Measurements from ENCODE around the gene ENOX1. TPM values are rescaled to one million over a fixed set of nuclear protein-coding genes. Genes with fewer than 3 reads are reported as not detected.

ENOX1 gene
- total and polyA plus RNA-seq, 2 of the 8 experiments (the other 6 are each of a cell fraction or from before 2014, with no cell fraction given): 0.23 to 0.37 TPM

- Histone ChIP-seq H3K4me2 (ENCODE audit: insufficient read depth in 1 of 2, low read depth in 2 of 2, low read length in 2 of 2) (no peak overlapping the region), H3K56ac (replicated peaks; ENCODE audit: insufficient read length, low read depth, low read length) (no peak overlapping the region), H3K27ac (ENCODE audit: low read depth, low read length) (no peak overlapping the region), H3K18ac (ENCODE audit: extremely low read depth, low read length) (no peak overlapping the region), H4K8ac (ENCODE audit: extremely low read depth, insufficient read depth, low read length) (no peak overlapping the region), H2BK15ac (ENCODE audit: low read length) (no peak overlapping the region), H3K27me3 (replicated peaks in 1 of 4; ENCODE audit: control insufficient read depth in 3 of 4, extremely low read depth in 1 of 4, insufficient read depth in 3 of 4, low read length in 3 of 4) (no peaks in the 10 kb centered on the region), H3K4me1 (replicated peaks in 1 of 4; ENCODE audit: control insufficient read depth in 3 of 4, insufficient read depth in 4 of 4, low read length in 3 of 4) (0 out of 7 replicates have a peak, but pooled peaks cover 0 to 1% (median 0%) of the 10 kb centered on the region in 4 experiments), H3K23me2 (ENCODE audit: low read depth, low read length) (no peaks in the 10 kb centered on the region), H4K91ac (replicated peaks; ENCODE audit: insufficient read length, low read length) (no peak overlapping the region), H3K36me3 (ENCODE audit: control insufficient read depth in 2 of 4, insufficient read depth in 4 of 4, low read length in 3 of 4) (no peaks in the 10 kb centered on the region; a peak in 1 of 8 replicates), H3K23ac (ENCODE audit: insufficient read length) (no peak overlapping the region), H4K5ac (ENCODE audit: insufficient read length, low read depth, low read length) (no peak overlapping the region), H2BK5ac (ENCODE audit: low read depth, low read length) (no peak overlapping the region), H3K9me3 (ENCODE audit: insufficient read depth in 2 of 2, low read depth in 1 of 2, low read length in 1 of 2) (peaks cover 0 to 13% of the 10 kb centered on the region in 2 experiments; a peak in 2 of 4 replicates), H2BK20ac (ENCODE audit: low read length) (no peak overlapping the region), H3K4me3 (ENCODE audit: extremely low read depth in 1 of 4, insufficient read depth in 2 of 4, low read depth in 3 of 4, low read length in 4 of 4) (no peak overlapping the region), H2AFZ (ENCODE audit: low read length) (no peak overlapping the region), H3K79me2 (ENCODE audit: control insufficient read depth in 1 of 2, insufficient read depth in 2 of 2, low read length in 2 of 2) (no peaks in the 10 kb centered on the region), H3K4ac (replicated peaks; ENCODE audit: insufficient read length, low read depth, low read length) (no peak overlapping the region), H2AK5ac (ENCODE audit: low read depth, low read length) (no peak overlapping the region), H3K79me1 (ENCODE audit: low read depth, low read length) (no peaks in the 10 kb centered on the region), H3K9ac (replicated peaks in 1 of 4; ENCODE audit: extremely low read depth in 1 of 4, low read depth in 3 of 4, low read length in 3 of 4) (no peak overlapping the region), H3K14ac (ENCODE audit: insufficient read length) (no peak overlapping the region), H4K20me1 (replicated peaks in 1 of 2; ENCODE audit: control insufficient read depth in 1 of 2, insufficient read depth in 2 of 2, low read length in 2 of 2) (no peaks in the 10 kb centered on the region), H2BK12ac (ENCODE audit: low read depth, low read length) (no peak overlapping the region), H2BK120ac (replicated peaks; ENCODE audit: low read depth, low read length) (no peak overlapping the region)
- POLR2A ChIA-PET (ENCODE audit: partially characterized antibody): no interaction called here
- CTCF ChIA-PET (ENCODE audit: partially characterized antibody): no interaction called here
- DNase-seq (ENCODE audit: low read depth in 1 of 2, low spot score in 2 of 2) (no peak), FAIRE-seq (no peak)
- WGBS, 2 experiments (ENCODE audit: extremely low coverage in 1 of 2, insufficient coverage in 1 of 2, insufficient read length in 1 of 2, insufficient replicate concordance in 2 of 2, low coverage in 1 of 2, low lambda C conversion rate in 2 of 2, missing lambda C conversion rate in 1 of 2): 95% methylated on average over 9 of the region's 9 CpGs; no CpG with 5 or more reads in 1 of the 2 experiments
- TF ChIP-seq EZH2 (IDR thresholded peaks at IDR 0.05; ENCODE audit: low read depth, low read length, severe bottlenecking): no peak
- no peak for TF ChIP-seq CHD2 (IDR thresholded peaks at IDR 0.05; ENCODE audit: low read length)
- no peak for TF ChIP-seq EGR1 (IDR thresholded peaks at IDR 0.05; ENCODE audit: borderline replicate concordance, low read depth, low read length)
- no peak for TF ChIP-seq SRF (IDR thresholded peaks at IDR 0.05; ENCODE audit: low read depth, low read length)
- TF ChIP-seq RBBP5 (IDR thresholded peaks at IDR 0.05; ENCODE audit: borderline replicate concordance, low read depth, low read length): no peak
- TF ChIP-seq E2F6 (IDR thresholded peaks at IDR 0.05): no peak
- no peak for TF ChIP-seq SIN3A (conservative IDR thresholded peaks at IDR 0.05 in 1 of 2, IDR thresholded peaks at IDR 0.05 in 1 of 2; ENCODE audit: low read depth in 1 of 2, low read length in 2 of 2)
- no peak for TF ChIP-seq CBX8 (IDR thresholded peaks at IDR 0.05; ENCODE audit: borderline replicate concordance, low read depth, low read length)
- TF ChIP-seq KDM1A (IDR thresholded peaks at IDR 0.05; ENCODE audit: borderline replicate concordance, low read length): no peak
- TF ChIP-seq RFX5 (IDR thresholded peaks at IDR 0.05; ENCODE audit: borderline replicate concordance, low read depth, low read length): no peak
- TF ChIP-seq TCF12 (IDR thresholded peaks at IDR 0.05; ENCODE audit: low read depth, low read length): no peak
- no peak for TF ChIP-seq NANOG (IDR thresholded peaks at IDR 0.05; ENCODE audit: insufficient read depth, low read depth, low read length, poor library complexity, severe bottlenecking)
- no peak for TF ChIP-seq BACH1 (IDR thresholded peaks at IDR 0.05; ENCODE audit: low read length)
- no peak for TF ChIP-seq PHF8 (conservative IDR thresholded peaks at IDR 0.05; ENCODE audit: low read depth, low read length)
Measured at GRCh38 chr13:43411741-43412140, 375.0 kb downstream of the ENOX1 start.

All from H1 (cell line).